ENCODE data around the gene MLLT1.
"Not testable (repeated sequence)": the region's sequence is repeated elsewhere in the genome, so short reads cannot be mapped to it uniquely, and the experiment has no call there.

The MLLT1 gene, protein sequence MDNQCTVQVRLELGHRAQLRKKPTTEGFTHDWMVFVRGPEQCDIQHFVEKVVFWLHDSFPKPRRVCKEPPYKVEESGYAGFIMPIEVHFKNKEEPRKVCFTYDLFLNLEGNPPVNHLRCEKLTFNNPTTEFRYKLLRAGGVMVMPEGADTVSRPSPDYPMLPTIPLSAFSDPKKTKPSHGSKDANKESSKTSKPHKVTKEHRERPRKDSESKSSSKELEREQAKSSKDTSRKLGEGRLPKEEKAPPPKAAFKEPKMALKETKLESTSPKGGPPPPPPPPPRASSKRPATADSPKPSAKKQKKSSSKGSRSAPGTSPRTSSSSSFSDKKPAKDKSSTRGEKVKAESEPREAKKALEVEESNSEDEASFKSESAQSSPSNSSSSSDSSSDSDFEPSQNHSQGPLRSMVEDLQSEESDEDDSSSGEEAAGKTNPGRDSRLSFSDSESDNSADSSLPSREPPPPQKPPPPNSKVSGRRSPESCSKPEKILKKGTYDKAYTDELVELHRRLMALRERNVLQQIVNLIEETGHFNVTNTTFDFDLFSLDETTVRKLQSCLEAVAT

GRCh38 chr19:6279931-6280591, at the start of gene MLLT1:
Gene MLLT1 (minus strand): TSS chr19:6279975. CDS start chr19:6279784, 191 bp downstream.
- DNase-seq (ENCODE audit: low read depth in 2 of 2), result peak; percentile 92 to 93

DNA sequence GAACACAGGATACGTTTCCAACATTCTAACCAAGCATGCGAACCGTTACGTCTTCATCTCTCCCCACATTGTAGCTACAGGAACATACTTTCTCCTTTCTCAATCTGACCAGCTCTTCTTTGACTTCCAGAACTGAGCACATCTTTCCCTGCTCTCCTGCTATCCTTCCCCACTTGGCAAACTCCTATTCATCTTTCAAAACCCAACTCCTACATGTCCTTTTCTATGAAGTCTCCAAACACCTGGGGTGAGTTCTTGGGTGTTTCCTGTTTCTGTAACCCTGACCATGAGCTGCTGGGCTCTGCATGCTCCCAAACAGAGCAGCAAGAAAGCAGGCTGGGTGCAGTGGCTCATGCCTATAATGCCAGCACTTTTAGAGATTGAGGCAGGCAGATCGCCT, 47.0 kb upstream of the MLLT1 start:
- no peak for DNase-seq (ENCODE audit: low read depth in 2 of 2)

- no peak for DNase-seq (ENCODE audit: low read depth in 2 of 2)
Observed at GRCh38 chr19:6325614-6326013, 45.8 kb upstream of the MLLT1 start.

DNA sequence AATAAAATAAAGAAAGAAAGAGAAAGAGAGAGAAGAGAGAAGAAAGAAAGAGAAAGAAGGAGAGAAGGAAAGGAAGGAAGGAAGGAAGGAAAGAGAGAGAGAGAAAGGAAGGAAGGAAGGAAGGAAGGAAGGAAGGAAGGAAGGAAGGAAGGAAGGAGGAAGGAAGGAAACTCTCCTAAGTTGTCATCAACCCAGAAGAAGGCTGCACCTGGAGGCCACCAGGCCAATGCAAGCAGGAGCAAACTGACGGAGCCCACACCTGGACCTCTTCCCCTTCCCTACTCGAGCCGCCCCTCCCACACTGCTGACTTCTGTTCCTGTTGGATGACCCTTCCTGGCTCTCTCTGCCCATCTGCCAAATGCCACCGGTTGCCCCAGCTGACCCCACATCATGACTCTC, 45.0 kb upstream of the MLLT1 start:
- no peak for DNase-seq (ENCODE audit: low read depth in 2 of 2)

- no peak for DNase-seq (ENCODE audit: low read depth in 2 of 2)
Observed at GRCh38 chr19:6322284-6322683, 42.5 kb upstream of the MLLT1 start.

DNA sequence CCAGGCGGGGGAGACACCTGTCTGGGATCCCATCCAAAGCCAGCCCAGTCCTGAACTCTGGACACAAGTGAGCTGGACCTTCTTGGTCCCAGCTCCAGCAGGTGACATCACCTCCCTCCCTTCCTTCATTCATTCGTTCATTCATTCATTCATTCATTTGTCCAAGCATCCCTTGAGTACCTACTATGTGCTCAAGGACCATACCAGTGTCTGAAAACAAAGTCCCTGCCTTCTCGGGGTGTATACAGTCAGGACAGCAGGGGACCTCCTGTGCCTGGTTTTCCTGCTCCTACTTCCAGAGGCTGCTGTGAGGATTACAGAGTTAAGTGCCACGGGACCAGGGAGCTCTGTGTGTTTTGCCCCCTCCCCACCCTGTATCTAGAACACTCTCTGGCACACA, 39.6 kb upstream of the MLLT1 start:
- DNase-seq (ENCODE audit: low read depth in 2 of 2), result no peak

DNA sequence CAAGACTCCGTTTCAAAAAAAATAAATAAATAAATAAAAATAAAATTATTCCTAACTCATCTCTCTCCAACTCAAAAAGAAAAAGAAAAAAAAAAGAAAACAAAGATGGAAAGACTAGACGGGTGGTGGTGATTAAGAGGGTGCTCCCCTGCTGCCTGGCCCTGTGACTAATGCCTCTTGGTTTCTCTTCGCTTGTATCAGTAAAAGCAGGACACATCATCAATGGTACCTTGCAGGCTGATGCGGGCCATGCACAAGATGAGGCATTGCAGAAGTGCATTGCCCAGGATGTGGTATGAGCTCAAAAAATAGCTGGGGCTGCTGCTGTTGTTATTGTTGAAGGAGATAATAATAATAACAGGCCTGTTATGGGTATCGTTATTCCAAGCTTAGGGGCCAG, 39.0 kb upstream of the MLLT1 start:
- no peak for DNase-seq (ENCODE audit: low read depth in 2 of 2)

- DNase-seq (ENCODE audit: low read depth in 2 of 2), result not testable (repeated sequence)
Observed at GRCh38 chr19:6315646-6316045, 35.9 kb upstream of the MLLT1 start.

GRCh38 chr19:6313398-6313969, 33.7 kb upstream of the MLLT1 start:
- DNase-seq (ENCODE audit: low read depth in 2 of 2), result no peak

DNA sequence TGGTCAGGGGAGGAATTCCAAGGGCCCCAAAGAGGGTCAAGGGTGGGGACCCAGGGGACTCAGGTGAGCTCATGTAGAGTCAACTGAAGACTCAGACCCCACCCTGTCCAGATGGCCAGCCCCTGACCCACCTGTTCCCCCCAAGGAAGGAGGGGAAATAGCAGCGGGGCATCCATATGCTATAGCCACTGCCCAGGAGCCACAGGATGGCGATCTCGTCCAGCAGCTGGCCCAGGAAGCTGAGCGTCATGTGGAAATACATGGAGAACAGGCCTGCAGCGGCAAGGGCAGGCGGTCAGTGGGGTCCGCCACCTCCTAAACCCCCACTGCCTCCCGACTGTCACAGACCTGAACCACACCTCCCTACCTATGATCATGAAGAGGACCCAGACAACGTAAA, 32.2 kb upstream of the MLLT1 start:
- DNase-seq (ENCODE audit: low read depth in 2 of 2), result no peak

GRCh38 chr19:6298413-6298812, 18.6 kb upstream of the MLLT1 start:
- DNase-seq (ENCODE audit: low read depth in 2 of 2), result no peak

GRCh38 chr19:6297202-6297601, 17.4 kb upstream of the MLLT1 start:
- no peak for DNase-seq (ENCODE audit: low read depth in 2 of 2)

- no peak for DNase-seq (ENCODE audit: low read depth in 2 of 2)
Observed at GRCh38 chr19:6292006-6292405, 12.2 kb upstream of the MLLT1 start.

DNA sequence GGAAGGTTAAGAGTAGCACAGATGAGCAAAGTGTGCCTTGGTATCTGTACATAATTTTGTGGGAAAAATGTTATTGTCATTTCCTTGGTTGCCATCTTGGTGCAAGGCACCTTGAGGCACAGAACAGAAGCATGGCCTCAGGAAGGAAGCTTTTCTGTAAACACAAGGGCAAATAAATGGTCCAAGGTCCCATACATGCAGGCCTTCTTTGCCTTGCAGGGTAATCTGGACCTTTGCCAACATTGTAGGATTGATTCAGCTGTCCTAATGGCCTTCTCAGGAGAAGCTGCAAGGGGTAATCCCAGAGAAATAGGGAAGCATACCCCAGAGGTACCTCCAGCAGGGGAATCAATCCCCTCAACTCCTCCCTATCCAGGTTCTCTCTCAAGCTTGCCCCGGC, 9.0 kb upstream of the MLLT1 start:
- no peak for DNase-seq (ENCODE audit: low read depth in 2 of 2)

DNA sequence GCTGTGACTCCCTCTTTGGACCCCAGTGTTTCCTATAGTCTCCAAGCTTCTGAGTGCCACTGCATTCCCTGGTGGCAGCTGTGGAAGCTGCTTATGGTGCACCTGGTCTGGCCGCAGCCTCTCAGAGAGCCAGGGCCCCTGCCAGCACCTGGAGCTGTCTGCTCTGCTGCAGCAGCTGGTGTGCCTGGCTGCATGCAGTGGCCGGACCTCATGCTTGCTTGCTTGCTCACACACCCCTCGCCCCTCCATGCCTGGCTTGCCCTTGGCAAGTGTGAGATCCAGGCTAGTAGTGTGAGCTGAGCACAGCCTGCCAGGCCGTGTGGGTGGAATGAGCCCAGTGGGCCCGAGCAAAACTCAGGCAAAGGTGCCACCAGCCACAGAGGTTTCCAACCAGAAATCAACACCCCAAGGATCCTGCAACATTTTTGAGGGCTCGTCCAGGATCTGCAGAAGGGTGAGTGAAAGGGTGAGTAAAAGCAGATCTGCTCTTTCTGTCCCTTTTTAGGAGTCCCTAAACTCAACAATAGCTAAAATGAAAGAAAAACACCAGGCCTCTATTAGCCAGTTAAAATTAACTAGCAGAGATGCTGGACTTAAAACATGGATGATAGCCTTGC, 7.6 kb upstream of the MLLT1 start:
- DNase-seq (ENCODE audit: low read depth in 2 of 2), result no peak

DNA sequence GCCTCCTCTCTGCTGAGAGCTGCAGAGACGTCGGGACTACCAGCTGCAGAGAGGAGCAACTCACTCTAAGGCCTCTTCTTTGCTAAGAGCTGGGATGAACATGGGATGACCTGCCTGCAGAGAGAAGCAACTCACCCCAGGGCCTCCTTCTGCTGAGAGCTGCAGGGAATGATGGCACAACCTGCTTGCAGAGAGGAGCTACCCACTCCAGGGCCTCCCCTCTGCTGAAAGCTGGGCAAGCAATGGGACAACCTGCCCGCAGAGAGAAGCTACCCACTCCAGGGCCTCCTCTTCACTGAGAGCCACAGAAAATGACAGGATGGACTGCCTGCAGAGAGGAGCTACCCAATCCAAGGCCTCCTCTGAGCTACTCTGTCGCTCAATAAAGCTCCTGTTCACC, 6.9 kb upstream of the MLLT1 start:
- DNase-seq (ENCODE audit: low read depth in 2 of 2), result no peak

DNA sequence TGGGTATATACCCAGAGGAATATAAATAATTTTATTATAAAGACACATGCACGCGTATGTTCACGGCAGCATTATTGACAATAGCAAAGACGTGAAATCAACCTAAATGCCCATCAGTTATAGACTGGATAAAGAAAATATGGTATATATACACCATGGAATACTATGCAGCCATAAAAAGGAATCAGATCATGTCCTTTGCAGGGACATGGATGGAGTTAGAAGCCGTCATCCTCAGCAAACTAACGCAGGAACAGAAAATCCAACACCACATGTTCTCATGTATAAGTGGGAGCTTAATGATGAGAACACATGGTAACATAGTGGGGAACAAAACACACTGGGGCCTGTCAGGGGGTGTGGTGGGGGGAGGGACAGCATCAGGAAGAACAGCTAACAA, 2.6 kb upstream of the MLLT1 start:
- not testable (repeated sequence) for DNase-seq (ENCODE audit: low read depth in 2 of 2)

GRCh38 chr19:6279620-6279930, 200 bp downstream of the MLLT1 start:
- DNase-seq (ENCODE audit: low read depth in 2 of 2), result no peak

DNA sequence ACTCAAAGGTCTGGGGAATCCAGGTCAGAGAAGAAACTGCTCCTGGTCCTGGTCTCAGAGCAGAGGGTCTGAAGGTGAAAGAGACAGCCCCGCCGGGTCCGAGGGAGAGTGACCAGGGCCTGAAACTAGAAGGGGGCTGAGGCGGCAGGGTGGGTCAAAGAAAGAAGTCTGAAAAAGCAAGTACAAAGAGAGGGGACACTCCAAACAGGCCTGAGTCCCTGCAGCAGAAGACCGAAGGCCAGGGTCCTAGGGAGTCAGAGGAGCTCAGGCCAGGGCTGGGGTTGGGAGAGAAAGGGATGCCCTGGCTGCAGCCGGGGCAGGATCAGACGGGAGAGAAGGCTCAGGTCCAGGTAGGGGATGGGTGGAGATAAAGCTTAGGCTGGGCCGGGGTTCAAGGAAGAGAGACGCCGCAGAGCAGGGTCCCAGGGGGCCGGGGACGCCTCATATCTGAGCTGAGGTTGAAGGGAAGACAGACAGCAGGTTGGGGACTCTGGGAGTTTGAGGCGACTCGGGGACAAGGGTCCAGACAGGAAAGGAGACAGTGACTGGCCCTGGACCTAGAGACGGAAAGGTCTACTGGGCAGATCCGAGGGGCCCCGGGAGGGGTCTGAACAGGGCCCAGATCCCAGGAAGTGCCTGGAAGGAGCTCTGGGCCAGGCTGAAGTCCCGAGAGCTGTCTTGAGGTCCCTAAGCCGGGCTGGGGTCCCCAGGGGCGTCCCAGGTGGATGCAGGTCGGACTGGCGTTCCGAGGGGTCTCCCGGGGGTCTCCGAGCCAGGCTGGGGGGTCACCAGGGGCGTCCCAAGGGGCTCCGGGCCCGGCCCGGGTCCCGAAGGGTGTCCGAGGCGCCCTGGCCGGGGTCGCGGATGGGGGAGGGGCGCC, 795 bp downstream of the MLLT1 start:
- DNase-seq (ENCODE audit: low read depth in 2 of 2), result no peak

- DNase-seq (ENCODE audit: low read depth in 2 of 2), result no peak
Observed at GRCh38 chr19:6278051-6278450, 1.7 kb downstream of the MLLT1 start.

GRCh38 chr19:6276447-6276846, 3.3 kb downstream of the MLLT1 start:
- DNase-seq (ENCODE audit: low read depth in 2 of 2), result no peak
